HG03342 (cell line): ENCODE measurements around the gene CAMK2N1.
"Not testable (repeated sequence)": the region's sequence is repeated elsewhere in the genome, so short reads cannot be mapped to it uniquely, and the experiment has no call there.

Source experiments
- ATAC-seq: cut with Tn5 transposase; IDR thresholded peaks from one replicate; pipeline ENCODE4 v1.9.1; 2021; ENCODE audit warnings: mild to moderate bottlenecking, moderate library complexity; ENCODE audit not compliant: unreplicated experiment

Gene CAMK2N1

GRCh38 chr1:20496725-20497383 lies 10.8 kb upstream of the CAMK2N1 start:
- not testable (repeated sequence) for ATAC-seq

- ATAC-seq = no peak
Measured at GRCh38 chr1:20496241-20496661, 10.2 kb upstream of the CAMK2N1 start.

GRCh38 chr1:20495661-20496060 lies 9.7 kb upstream of the CAMK2N1 start:
- ATAC-seq = no peak

GRCh38 chr1:20494609-20495311 lies 8.8 kb upstream of the CAMK2N1 start:
- no peak for ATAC-seq

- no peak for ATAC-seq
Measured at GRCh38 chr1:20493839-20494608, 8.0 kb upstream of the CAMK2N1 start.

- no peak for ATAC-seq
Measured at GRCh38 chr1:20493309-20493708, 7.3 kb upstream of the CAMK2N1 start.

GRCh38 chr1:20492751-20493150 lies 6.7 kb upstream of the CAMK2N1 start:
- ATAC-seq = no peak

GRCh38 chr1:20491866-20492265 lies 5.9 kb upstream of the CAMK2N1 start:
- no peak for ATAC-seq

GRCh38 chr1:20491178-20491577 lies 5.2 kb upstream of the CAMK2N1 start:
- ATAC-seq = no peak

GRCh38 chr1:20487236-20487590 lies 1.2 kb upstream of the CAMK2N1 start:
- ATAC-seq = no peak

GRCh38 chr1:20486457-20487235 lies 636 bp upstream of the CAMK2N1 start:
- no peak for ATAC-seq

GRCh38 chr1:20484519-20485462 lies 1.2 kb downstream of the CAMK2N1 start:
- no peak for ATAC-seq

- ATAC-seq = no peak
Measured at GRCh38 chr1:20483833-20484518, 2.0 kb downstream of the CAMK2N1 start.

- no peak for ATAC-seq
Measured at GRCh38 chr1:20483098-20483832, 2.7 kb downstream of the CAMK2N1 start.

- ATAC-seq = no peak
Measured at GRCh38 chr1:20481643-20482498, 4.1 kb downstream of the CAMK2N1 start.

GRCh38 chr1:20480951-20481617 lies 4.9 kb downstream of the CAMK2N1 start:
- no peak for ATAC-seq

GRCh38 chr1:20480243-20480944 lies 5.6 kb downstream of the CAMK2N1 start:
- no peak for ATAC-seq
